ENCODE measurements around the gene PPFIA3. TPM values are rescaled to one million over a fixed set of nuclear protein-coding genes. Genes with fewer than 3 reads are reported as not detected.

The PPFIA3 gene
- total and polyA plus RNA-seq, 2 of the 8 experiments (the other 6 are each of a cell fraction or from before 2014, with no cell fraction given): 15.9 to 25.3 TPM

- TF ChIP-seq KDM1A (IDR thresholded peaks at IDR 0.05; ENCODE audit: borderline replicate concordance, low read length) (no peak), TCF12 (IDR thresholded peaks at IDR 0.05; ENCODE audit: low read depth, low read length) (no peak)
Observed at GRCh38 chr19:49140951-49141350, 21.6 kb downstream of the PPFIA3 start (continued).

All from H1 (cell line).